WI38 (cell line): ENCODE measurements around the gene INSC.

Experiments used
- H3K4me3 ChIP-seq: 2 replicates; pipeline ENCODE4 v1.5.1; 2011; ENCODE audit warnings: low read depth, mild to moderate bottlenecking, control low read depth, low read length
- CTCF ChIP-seq: IDR thresholded peaks from 2 replicates; pipeline ENCODE4 v1.5.1; 2012; ENCODE audit warnings: low read depth, mild to moderate bottlenecking, control low read depth, low read length

INSC gene

DNA sequence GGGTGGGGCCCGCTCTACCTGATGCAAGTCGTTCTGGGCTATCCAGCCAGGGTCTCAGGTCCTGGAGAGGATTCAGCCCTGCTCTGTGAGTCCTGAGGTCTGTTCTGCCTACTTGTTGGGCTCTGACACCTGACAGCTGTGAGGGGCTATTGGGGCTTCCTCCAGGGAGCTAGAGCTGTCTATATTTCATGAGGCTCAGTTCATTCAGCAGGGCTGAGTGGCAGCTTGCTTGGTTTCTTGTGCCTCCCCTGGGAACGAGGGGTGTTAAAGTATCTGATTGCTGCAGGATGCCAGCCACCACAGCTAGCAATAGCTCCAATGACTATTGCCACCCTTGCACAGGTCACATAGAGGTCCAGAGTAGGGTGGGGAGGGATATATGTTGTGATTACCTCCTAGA, 26.7 kb downstream of the INSC start:
- TF ChIP-seq CTCF: no peak
- H3K4me3 ChIP-seq: no peak overlapping the region

GRCh38 chr11:15142838-15143237, 28.1 kb downstream of the INSC start:
- no peak overlapping the region for H3K4me3 ChIP-seq
- no peak for TF ChIP-seq CTCF

DNA sequence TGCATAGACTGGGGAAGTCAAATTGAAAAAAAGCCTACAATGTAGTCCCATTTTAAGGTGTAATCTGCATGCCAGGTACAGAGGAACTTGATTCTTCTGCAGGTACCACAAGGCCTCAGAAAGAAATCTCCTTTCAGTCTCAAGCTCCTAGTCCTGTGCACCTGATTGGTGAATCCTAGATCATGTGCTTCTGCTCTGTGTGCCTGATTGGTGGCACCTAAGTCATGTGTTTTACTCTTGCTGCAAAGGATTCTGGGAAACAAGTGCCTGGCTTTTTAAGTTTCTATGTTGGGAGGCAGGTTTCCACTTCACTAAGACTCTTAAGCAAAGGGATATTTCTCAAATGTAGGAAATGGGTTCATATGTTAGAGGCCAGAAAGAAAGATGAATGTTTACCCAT, 29.1 kb downstream of the INSC start:
- no peak for TF ChIP-seq CTCF
- no peak overlapping the region for H3K4me3 ChIP-seq

GRCh38 chr11:15144347-15144746, 29.6 kb downstream of the INSC start:
- no peak for TF ChIP-seq CTCF
- H3K4me3 ChIP-seq: no peak overlapping the region

DNA sequence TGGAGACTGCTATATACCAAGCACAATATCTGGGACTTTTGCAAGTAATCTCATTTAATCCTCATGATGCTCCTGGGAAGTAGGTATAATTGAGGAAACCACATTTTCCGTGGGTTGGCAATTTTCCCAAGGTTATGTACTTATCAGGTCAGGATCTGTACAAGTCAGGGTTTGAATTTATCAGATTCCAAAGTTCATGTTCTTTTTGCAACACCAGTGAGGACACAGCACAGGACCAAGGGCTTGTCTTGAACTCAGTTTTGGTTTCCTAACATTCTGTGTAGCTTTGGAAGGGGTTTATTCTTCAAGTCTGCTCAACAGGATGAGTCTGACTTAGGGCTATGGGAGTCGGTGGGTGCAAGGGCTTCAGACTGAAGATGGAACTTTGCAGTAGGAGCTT, 30.4 kb downstream of the INSC start:
- no peak overlapping the region for H3K4me3 ChIP-seq
- no peak for TF ChIP-seq CTCF

- H3K4me3 ChIP-seq: no peak overlapping the region
- TF ChIP-seq CTCF: no peak
These were observed 30.9 kb downstream of the INSC start for GRCh38 chr11:15145615-15146014.

GRCh38 chr11:15146271-15147003, 31.7 kb downstream of the INSC start:
- TF ChIP-seq CTCF: no peak
- no peak overlapping the region for H3K4me3 ChIP-seq
